KBM-7 (cell line): Measurements from ENCODE around the gene HDAC5.
A peak's percentile ranks its signal among the peaks of the same experiment; 100 is the strongest.

ENCODE experiments used
- DNase-seq: peaks from one replicate; pipeline ENCODE4 v3.0.0-alpha.2; 2015
- in situ Hi-C: fragments of 300-500 bp; cut with MboI; formaldehyde crosslinking; loops from 2 replicates; pipeline ENCODE4 v1.14.3; 2020; ENCODE audit warnings: low sequenced_read_pairs, low pct_unique_long_range_greater_than_20kb, mixed read lengths

HDAC5 gene

GRCh38 chr17:44094701-44095387, 28.6 kb downstream of the HDAC5 start:
- DNase-seq = no peak
- in situ Hi-C loops = no loop called here

- DNase-seq = no peak
- in situ Hi-C loops = no loop called here
These were observed 30.1 kb downstream of the HDAC5 start for GRCh38 chr17:44093231-44093900.

- in situ Hi-C loops = no loop called here
These were observed 31.4 kb downstream of the HDAC5 start for GRCh38 chr17:44092051-44092450.

GRCh38 chr17:44091200-44091997, 32.0 kb downstream of the HDAC5 start:
- in situ Hi-C loops = no loop called here
- no peak for DNase-seq

More at GRCh38 chr17:44092051-44092450, 31.4 kb downstream of the HDAC5 start:
- DNase-seq = no peak

GRCh38 chr17:44088254-44088653, 35.2 kb downstream of the HDAC5 start:
- in situ Hi-C loops = no loop called here
- DNase-seq = no peak

GRCh38 chr17:44087319-44087718, 36.1 kb downstream of the HDAC5 start:
- in situ Hi-C loops = no loop called here
- DNase-seq = no peak

- peak; percentile 78 for DNase-seq
These were observed 36.8 kb downstream of the HDAC5 start for GRCh38 chr17:44086364-44087311.

GRCh38 chr17:44085908-44086307, 37.5 kb downstream of the HDAC5 start:
- no peak for DNase-seq
- in situ Hi-C loops = no loop called here

More at GRCh38 chr17:44086364-44087311, 36.8 kb downstream of the HDAC5 start:
- in situ Hi-C loops = no loop called here

- no peak for DNase-seq
- in situ Hi-C loops = no loop called here
These were observed 38.5 kb downstream of the HDAC5 start for GRCh38 chr17:44084921-44085320.

GRCh38 chr17:44084131-44084538, 39.3 kb downstream of the HDAC5 start:
- DNase-seq = peak; percentile 39
- in situ Hi-C loops = no loop called here

GRCh38 chr17:44083250-44083849, 40.1 kb downstream of the HDAC5 start:
- in situ Hi-C loops = no loop called here
- no peak for DNase-seq

GRCh38 chr17:44082256-44082927, 41.0 kb downstream of the HDAC5 start:
- in situ Hi-C loops = no loop called here
- no peak for DNase-seq

- in situ Hi-C loops = no loop called here
These were observed 41.8 kb downstream of the HDAC5 start for GRCh38 chr17:44081681-44082080.

GRCh38 chr17:44079877-44080821, 43.3 kb downstream of the HDAC5 start:
- DNase-seq = no peak
- in situ Hi-C loops = loop anchor here (10.0 kb wide), 1 partner anchor 55 kb away; no protein-coding TSS in a partner anchor

More at GRCh38 chr17:44081681-44082080, 41.8 kb downstream of the HDAC5 start:
- no peak for DNase-seq

- in situ Hi-C loops = loop anchor here (10.0 kb wide), 1 partner anchor 56 kb away; no protein-coding TSS in a partner anchor
- DNase-seq = no peak
These were observed 45.0 kb downstream of the HDAC5 start for GRCh38 chr17:44078412-44078811.

- peak; percentile 41 for DNase-seq
- in situ Hi-C loops = loop anchor here (10.0 kb wide), 1 partner anchor 57 kb away; no protein-coding TSS in a partner anchor
These were observed 45.9 kb downstream of the HDAC5 start for GRCh38 chr17:44077595-44077909.
